Stimulated activated memory B cell treated with anti-CD40 and anti-IgM and Interleukin-4, amounts not matched to agents 10 μg/mL and 1 μg/mL and 100 μg/mL, for 72 hours (primary cell): ENCODE results near the gene SMIM17.

Source experiments
- ATAC-seq: fragments of 150-1000 bp; cut with Tn5 transposase; 2 replicates; pipeline ENCODE4 v1.10.0; 2021
- H3K27ac Mint-ChIP-seq: one replicate; pipeline ENCODE4 v1.8.0; 2022; ENCODE audit warnings: mild to moderate bottlenecking, mixed read lengths
- H3K27me3 Mint-ChIP-seq: one replicate; pipeline ENCODE4 v1.8.0; 2022; ENCODE audit warnings: mixed read lengths
- H3K36me3 Mint-ChIP-seq: one replicate; pipeline ENCODE4 v1.8.0; 2022; ENCODE audit warnings: mixed read lengths
- H3K4me1 Mint-ChIP-seq: one replicate; pipeline ENCODE4 v1.8.0; 2022; ENCODE audit warnings: mixed read lengths
- H3K4me3 Mint-ChIP-seq: one replicate; pipeline ENCODE4 v1.8.0; 2022; ENCODE audit warnings: mild to moderate bottlenecking, moderate library complexity, mixed read lengths
- H3K9me3 Mint-ChIP-seq: one replicate; pipeline ENCODE4 v1.8.0; 2022; ENCODE audit warnings: mixed read lengths

SMIM17 gene

DNA sequence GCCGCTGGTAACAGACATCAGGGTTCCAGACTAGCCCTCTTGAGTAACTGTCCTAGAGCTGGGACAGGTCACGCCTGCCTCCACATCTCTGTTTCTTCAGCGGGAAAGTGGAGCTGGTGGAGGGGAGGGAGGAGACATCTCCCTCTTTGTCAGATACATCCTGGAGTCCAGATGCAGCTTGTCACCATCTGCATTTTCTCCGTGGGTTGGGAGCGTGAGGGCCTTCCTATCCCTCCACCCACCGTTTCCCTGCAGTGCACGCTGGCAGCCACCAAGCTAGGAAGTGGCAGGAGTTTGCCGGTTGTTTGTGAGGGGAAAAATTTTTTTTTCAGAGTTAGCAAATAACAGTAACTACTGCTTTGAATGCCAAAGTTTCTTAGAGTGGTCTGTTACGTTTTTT lies 20.0 kb upstream of the SMIM17 start:
- Mint-ChIP-seq H3K36me3 (peaks cover 86% of the 10 kb centered on the region), H3K4me3 (no peak overlapping the region), H3K27ac (no peak overlapping the region), H3K9me3 (peaks cover 24% of the 10 kb centered on the region), H3K4me1 (no peaks in the 10 kb centered on the region), H3K27me3 (no peaks in the 10 kb centered on the region)
- ATAC-seq: no peak

DNA sequence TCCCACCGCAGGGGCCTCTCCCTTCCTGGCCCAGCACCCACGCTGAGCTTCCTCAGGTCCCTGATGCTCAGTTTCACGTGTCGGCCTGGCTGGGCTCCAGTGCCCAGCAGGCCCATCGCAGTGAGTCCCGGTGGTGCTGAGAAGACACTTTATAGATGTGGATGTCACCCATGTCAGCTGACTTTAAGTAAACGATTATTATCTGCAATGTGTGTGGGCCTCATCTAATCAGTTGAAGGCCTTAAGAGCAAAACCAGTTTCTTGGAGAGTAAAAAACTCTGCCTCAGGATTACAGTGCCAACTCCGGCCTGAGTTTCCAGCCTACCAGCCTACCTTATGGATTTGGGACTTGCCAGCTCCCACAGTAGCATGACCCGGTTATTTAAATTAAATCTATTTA lies 17.3 kb upstream of the SMIM17 start:
- Mint-ChIP-seq H3K27me3 (no peaks in the 10 kb centered on the region), H3K9me3 (peaks cover 22% of the 10 kb centered on the region), H3K4me3 (no peak overlapping the region), H3K4me1 (no peaks in the 10 kb centered on the region), H3K27ac (no peak overlapping the region), H3K36me3 (peaks cover 72% of the 10 kb centered on the region)
- no peak for ATAC-seq

- Mint-ChIP-seq H3K36me3 (peaks cover 15% of the 10 kb centered on the region), H3K27ac (no peak overlapping the region), H3K27me3 (no peaks in the 10 kb centered on the region), H3K9me3 (peaks cover 31% of the 10 kb centered on the region), H3K4me1 (no peaks in the 10 kb centered on the region), H3K4me3 (no peak overlapping the region)
- ATAC-seq: no peak
Observed at GRCh38 chr19:56633021-56633420, 9.9 kb upstream of the SMIM17 start.

GRCh38 chr19:56637976-56638555 lies 4.9 kb upstream of the SMIM17 start:
- H3K4me3 Mint-ChIP-seq: no peak overlapping the region
- H3K4me1 Mint-ChIP-seq: no peaks in the 10 kb centered on the region
- no peak overlapping the region for H3K27ac Mint-ChIP-seq
- peaks cover 2% of the 10 kb centered on the region for H3K36me3 Mint-ChIP-seq
- no peak for ATAC-seq
- H3K27me3 Mint-ChIP-seq: no peaks in the 10 kb centered on the region
- H3K9me3 Mint-ChIP-seq: peaks cover 18% of the 10 kb centered on the region

- Mint-ChIP-seq H3K9me3 (peaks cover 15% of the 10 kb centered on the region), H3K36me3 (peaks cover 5% of the 10 kb centered on the region), H3K4me1 (no peaks in the 10 kb centered on the region), H3K27me3 (peaks cover 8% of the 10 kb centered on the region), H3K27ac (no peak overlapping the region), H3K4me3 (no peak overlapping the region)
- no peak for ATAC-seq
Observed at GRCh38 chr19:56639217-56639616, 3.7 kb upstream of the SMIM17 start.

GRCh38 chr19:56643460-56643955 lies 549 bp downstream of the SMIM17 start:
- no peak for ATAC-seq
- H3K4me3 Mint-ChIP-seq: no peak overlapping the region
- H3K4me1 Mint-ChIP-seq: no peaks in the 10 kb centered on the region
- peaks cover 15% of the 10 kb centered on the region for H3K27me3 Mint-ChIP-seq
- H3K27ac Mint-ChIP-seq: no peak overlapping the region
- peaks cover 32% of the 10 kb centered on the region for H3K9me3 Mint-ChIP-seq
- peaks cover 16% of the 10 kb centered on the region for H3K36me3 Mint-ChIP-seq

- no peaks in the 10 kb centered on the region for H3K27me3 Mint-ChIP-seq
- H3K4me1 Mint-ChIP-seq: no peaks in the 10 kb centered on the region
- H3K27ac Mint-ChIP-seq: no peak overlapping the region
- no peak overlapping the region for H3K4me3 Mint-ChIP-seq
- no peak for ATAC-seq
- no peaks in the 10 kb centered on the region for H3K36me3 Mint-ChIP-seq
- peaks cover 20% of the 10 kb centered on the region for H3K9me3 Mint-ChIP-seq
Observed at GRCh38 chr19:56654151-56654550, 11.2 kb downstream of the SMIM17 start.

GRCh38 chr19:56660381-56661107 lies 17.6 kb downstream of the SMIM17 start:
- Mint-ChIP-seq H3K4me1 (no peaks in the 10 kb centered on the region), H3K36me3 (peaks cover 31% of the 10 kb centered on the region), H3K9me3 (peaks cover 14% of the 10 kb centered on the region), H3K4me3 (no peak overlapping the region), H3K27ac (no peak overlapping the region), H3K27me3 (no peaks in the 10 kb centered on the region)
- peak; percentile 8 for ATAC-seq

DNA sequence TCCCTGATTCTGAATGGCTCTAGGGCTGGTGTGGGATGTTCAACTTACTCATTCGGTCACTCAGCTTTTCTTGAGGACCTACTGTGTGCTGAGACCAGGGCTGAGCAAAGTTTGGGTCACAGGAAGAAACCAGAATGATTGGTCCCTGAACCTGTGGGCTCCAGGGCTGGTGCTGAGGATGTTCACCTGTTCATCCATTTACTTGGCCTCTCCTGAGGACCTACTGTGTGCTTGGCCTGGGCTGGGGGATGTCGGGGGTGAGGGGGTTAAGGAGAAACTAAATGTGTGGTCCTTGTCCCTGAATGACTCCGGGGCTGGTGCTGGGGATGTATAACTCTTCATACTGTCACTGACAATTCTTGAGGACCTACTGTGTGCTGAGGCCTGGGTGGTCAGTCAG lies 18.3 kb downstream of the SMIM17 start:
- no peak for ATAC-seq
- peaks cover 31% of the 10 kb centered on the region for H3K36me3 Mint-ChIP-seq
- no peak overlapping the region for H3K27ac Mint-ChIP-seq
- H3K4me1 Mint-ChIP-seq: no peaks in the 10 kb centered on the region
- H3K27me3 Mint-ChIP-seq: no peaks in the 10 kb centered on the region
- peaks cover 14% of the 10 kb centered on the region for H3K9me3 Mint-ChIP-seq
- H3K4me3 Mint-ChIP-seq: no peak overlapping the region

GRCh38 chr19:56663931-56664500 lies 21.1 kb downstream of the SMIM17 start:
- Mint-ChIP-seq H3K27ac (no peak overlapping the region), H3K4me1 (no peaks in the 10 kb centered on the region), H3K36me3 (peaks cover 37% of the 10 kb centered on the region), H3K9me3 (peaks cover 13% of the 10 kb centered on the region), H3K27me3 (no peaks in the 10 kb centered on the region), H3K4me3 (no peak overlapping the region)
- ATAC-seq: no peak

GRCh38 chr19:56664511-56664910 lies 21.6 kb downstream of the SMIM17 start:
- Mint-ChIP-seq H3K4me1 (no peaks in the 10 kb centered on the region), H3K9me3 (peaks cover 8% of the 10 kb centered on the region), H3K27me3 (no peaks in the 10 kb centered on the region), H3K36me3 (peaks cover 37% of the 10 kb centered on the region), H3K4me3 (no peak overlapping the region), H3K27ac (no peak overlapping the region)
- no peak for ATAC-seq

- H3K4me1 Mint-ChIP-seq: peaks cover 19% of the 10 kb centered on the region
- no peak for ATAC-seq
- peaks cover 33% of the 10 kb centered on the region for H3K36me3 Mint-ChIP-seq
- peaks cover 8% of the 10 kb centered on the region for H3K9me3 Mint-ChIP-seq
- no peak overlapping the region for H3K27ac Mint-ChIP-seq
- H3K4me3 Mint-ChIP-seq: no peak overlapping the region
- no peaks in the 10 kb centered on the region for H3K27me3 Mint-ChIP-seq
Observed at GRCh38 chr19:56667311-56667870, 24.4 kb downstream of the SMIM17 start.

GRCh38 chr19:56668676-56669075 lies 25.7 kb downstream of the SMIM17 start:
- Mint-ChIP-seq H3K27me3 (no peaks in the 10 kb centered on the region), H3K4me1 (peaks cover 19% of the 10 kb centered on the region), H3K9me3 (peaks cover 5% of the 10 kb centered on the region), H3K4me3 (no peak overlapping the region), H3K36me3 (peaks cover 23% of the 10 kb centered on the region), H3K27ac (no peak overlapping the region)
- ATAC-seq: no peak

- peaks cover 6% of the 10 kb centered on the region for H3K36me3 Mint-ChIP-seq
- peaks cover 6% of the 10 kb centered on the region for H3K9me3 Mint-ChIP-seq
- no peak for ATAC-seq
- H3K4me1 Mint-ChIP-seq: peaks cover 19% of the 10 kb centered on the region
- H3K27ac Mint-ChIP-seq: no peak overlapping the region
- no peaks in the 10 kb centered on the region for H3K27me3 Mint-ChIP-seq
- peak overlapping the region; percentile 93 for H3K4me3 Mint-ChIP-seq
Observed at GRCh38 chr19:56670401-56670960, 27.5 kb downstream of the SMIM17 start.

GRCh38 chr19:56670961-56671612 lies 28.1 kb downstream of the SMIM17 start:
- peak overlapping the region; percentile 93 for H3K4me3 Mint-ChIP-seq
- peak; percentile 25 for ATAC-seq

More at GRCh38 chr19:56670961-56671612, 28.1 kb downstream of the SMIM17 start:
- Mint-ChIP-seq H3K9me3 (peaks cover 9% of the 10 kb centered on the region), H3K27me3 (no peaks in the 10 kb centered on the region), H3K36me3 (peaks cover 6% of the 10 kb centered on the region), H3K27ac (peak overlapping the region; percentile 83), H3K4me1 (peaks cover 19% of the 10 kb centered on the region)
